Cerebellar nuclear complex (tissue), 1 donor: ENCODE measurements around the gene DCLRE1B.
"Not testable (repeated sequence)": the region's sequence is repeated elsewhere in the genome, so short reads cannot be mapped to it uniquely, and the experiment has no call there.

Experiments
- DNase-seq, 2 experiments: peaks; one replicate each; lab custom pipeline; 2025; lab: John Stamatoyannopoulos, UW

Gene DCLRE1B

GRCh38 chr1:113948151-113948550 lies 43.0 kb downstream of the DCLRE1B start:
- DNase-seq: not testable (repeated sequence)

- no peak for DNase-seq
Measured at GRCh38 chr1:113949007-113949406, 43.9 kb downstream of the DCLRE1B start.

- DNase-seq: no peak
Measured at GRCh38 chr1:113950908-113951307, 45.8 kb downstream of the DCLRE1B start.

- DNase-seq: no peak
Measured at GRCh38 chr1:113951719-113952118, 46.6 kb downstream of the DCLRE1B start.

- DNase-seq: no peak
Measured at GRCh38 chr1:113957984-113958383, 52.9 kb downstream of the DCLRE1B start.

GRCh38 chr1:113958691-113959090 lies 53.6 kb downstream of the DCLRE1B start:
- no peak for DNase-seq

GRCh38 chr1:113963281-113963906 lies 58.3 kb downstream of the DCLRE1B start:
- no peak for DNase-seq
